Measurements from ENCODE around the gene ATL3.
"Not testable (repeated sequence)": the region's sequence is repeated elsewhere in the genome, so short reads cannot be mapped to it uniquely, and the experiment has no call there.

Gene ATL3

GRCh38 chr11:63609971-63610580 lies 61.1 kb downstream of the ATL3 start:
- no peak for TF ChIP-seq CTCF (IDR thresholded peaks at IDR 0.05; ENCODE audit: control extremely low read depth, extremely low read depth, low read depth, missing control alignments)
- CTCF ChIA-PET = interaction anchor here (1.0 to 2.0 kb wide), 3 partner anchors 26 to 131 kb away, joined by 3 to 5 read pairs (median 3); no protein-coding TSS in a partner anchor
- no peak for DNase-seq (ENCODE audit: extremely low spot score)
- POLR2A ChIA-PET = no interaction called here

- no peak for TF ChIP-seq CTCF (IDR thresholded peaks at IDR 0.05; ENCODE audit: control extremely low read depth, extremely low read depth, low read depth, missing control alignments)
- DNase-seq (ENCODE audit: extremely low spot score) = no peak
- CTCF ChIA-PET = interaction anchor here (1.0 to 2.0 kb wide), 3 partner anchors 27 to 130 kb away, joined by 3 to 5 read pairs (median 3); no protein-coding TSS in a partner anchor
- POLR2A ChIA-PET = no interaction called here
Measured at GRCh38 chr11:63609536-63609935, 61.6 kb downstream of the ATL3 start.

- no peak for TF ChIP-seq CTCF (IDR thresholded peaks at IDR 0.05; ENCODE audit: control extremely low read depth, extremely low read depth, low read depth, missing control alignments)
- ChIA-PET CTCF (interaction anchor here (1.0 to 2.0 kb wide), 3 partner anchors 26 to 129 kb away, joined by 3 to 5 read pairs (median 3); no protein-coding TSS in a partner anchor), POLR2A (no interaction called here)
- no peak for DNase-seq (ENCODE audit: extremely low spot score)
Measured at GRCh38 chr11:63608353-63609345, 62.5 kb downstream of the ATL3 start.

- ChIA-PET CTCF (interaction anchor here (1.4 to 2.1 kb wide), 2 partner anchors 33 to 123 kb away, joined by 4 to 8 read pairs; no protein-coding TSS in a partner anchor), POLR2A (no interaction called here)
- no peak for TF ChIP-seq CTCF (IDR thresholded peaks at IDR 0.05; ENCODE audit: control extremely low read depth, extremely low read depth, low read depth, missing control alignments)
- no peak for DNase-seq (ENCODE audit: extremely low spot score)
Measured at GRCh38 chr11:63603180-63603518, 68.0 kb downstream of the ATL3 start.

GRCh38 chr11:63602290-63603179 lies 68.6 kb downstream of the ATL3 start:
- CTCF ChIA-PET = interaction anchor here (1.4 to 2.1 kb wide), 3 partner anchors 12 to 123 kb away, joined by 3 to 8 read pairs (median 4); no protein-coding TSS in a partner anchor
- POLR2A ChIA-PET; DNase-seq (ENCODE audit: extremely low spot score): not testable (repeated sequence)

DNA sequence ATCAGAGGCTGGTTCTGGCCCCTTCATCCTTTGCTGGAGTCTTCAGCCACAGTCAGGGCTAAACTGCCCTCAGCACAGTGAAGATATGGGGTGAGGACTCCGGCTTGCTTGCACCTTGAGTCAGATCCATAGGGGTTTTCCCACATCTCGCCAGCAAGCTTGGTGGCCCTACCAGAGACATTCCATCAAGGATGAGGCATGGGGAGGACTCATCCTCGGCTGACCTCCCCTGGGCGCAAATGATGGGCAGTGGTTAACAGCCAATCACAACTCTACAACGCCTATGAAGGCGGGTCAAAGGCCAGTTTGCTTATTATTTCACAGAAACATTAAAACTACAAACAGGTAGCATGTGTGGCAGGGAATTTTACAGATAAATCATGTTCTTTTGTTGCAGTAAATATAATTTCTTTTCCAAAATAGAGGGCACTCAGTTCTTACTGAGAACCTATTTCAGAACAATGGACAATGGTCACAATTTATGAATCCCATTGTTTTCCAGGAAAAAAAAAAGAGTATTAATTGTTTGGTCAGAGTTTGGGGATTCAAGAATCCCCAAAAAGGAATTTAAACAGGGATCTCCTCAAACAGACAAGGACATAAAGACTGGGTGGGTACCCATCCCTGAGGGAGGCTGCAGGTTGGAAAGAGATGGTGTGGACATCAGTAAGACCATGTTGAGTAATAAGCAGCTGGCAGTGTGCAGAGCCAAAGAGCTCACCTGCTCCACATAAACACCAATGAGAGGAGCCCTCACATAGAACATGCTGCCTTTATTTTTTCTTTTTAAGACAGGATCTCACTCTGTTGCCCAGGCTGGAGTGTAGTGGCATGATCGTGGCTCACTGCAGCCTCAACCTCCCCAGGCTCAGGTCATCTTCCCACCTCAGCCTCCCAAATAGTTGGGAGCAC lies 71.7 kb downstream of the ATL3 start:
- no peak for DNase-seq (ENCODE audit: extremely low spot score)
- ChIA-PET CTCF (no interaction called here), POLR2A (no interaction called here)
- TF ChIP-seq CTCF (IDR thresholded peaks at IDR 0.05; ENCODE audit: control extremely low read depth, extremely low read depth, low read depth, missing control alignments) = no peak
